Muscle of leg (tissue), 11 donors: ENCODE measurements around the gene LRP1B. TPM values are rescaled to one million over a fixed set of nuclear protein-coding genes. Genes with fewer than 3 reads are reported as not detected.

Source experiments
- DNase-seq: peaks from one replicate; pipeline ENCODE4 v3.0.0; 2013
- H3K27ac ChIP-seq: one replicate; pipeline ENCODE4 v1.5.1; 2013; ENCODE audit warnings: mild to moderate bottlenecking, low read length, control low read depth
- H3K27me3 ChIP-seq: one replicate; pipeline ENCODE4 v1.6.1; 2013; ENCODE audit warnings: low read length; ENCODE audit not compliant: control insufficient read depth, insufficient read depth
- H3K36me3 ChIP-seq: one replicate; pipeline ENCODE4 v1.6.1; 2013; ENCODE audit warnings: low read length; ENCODE audit not compliant: control insufficient read depth, insufficient read depth
- H3K4me1 ChIP-seq: one replicate; pipeline ENCODE4 v1.6.1; 2013; ENCODE audit warnings: low read length; ENCODE audit not compliant: control insufficient read depth, insufficient read depth
- H3K4me3 ChIP-seq: one replicate; pipeline ENCODE4 v1.5.1; 2013; ENCODE audit warnings: low read length, control low read depth
- H3K9me3 ChIP-seq: replicated peaks from 2 replicates; pipeline ENCODE4 v1.6.1; 2013; ENCODE audit warnings: low read depth, low read length; ENCODE audit not compliant: control insufficient read depth
- WGBS: methylation state at CpG from one replicate; pipeline ENCODE4 v1.1.5; 2013; ENCODE audit warnings: missing lambda C conversion rate; ENCODE audit not compliant: insufficient coverage; 5-methylcytosine and 5-hydroxymethylcytosine counted together
- polyA plus RNA-seq, 8 donors: library from polyadenylated mRNA; unstranded; fragments of 120-200 nt; gene quantifications; one replicate each; pipeline versions ENCODE4 v1.2.1 to v1.2.3, GENCODE V29; 2013; ENCODE audit warnings: inconsistent platforms in 1 of 8, low replicate concordance in 1 of 8; ENCODE audit not compliant: insufficient read length in 8 of 8, insufficient read depth in 1 of 8
- total RNA-seq: library from RNA; stranded (reverse); fragments of 120-200 nt; gene quantifications from one replicate; pipeline ENCODE4 v1.2.4, GENCODE V29; 2013

The LRP1B gene
- total and polyA plus RNA-seq, 9 donors: 0.84 to 2.3 (median 1.4) TPM

- Histone ChIP-seq H3K36me3 (no peaks in the 10 kb centered on the region), H3K27ac (no peak overlapping the region), H3K27me3 (no peaks in the 10 kb centered on the region), H3K4me1 (no peaks in the 10 kb centered on the region), H3K4me3 (no peak overlapping the region), H3K9me3 (no peaks in the 10 kb centered on the region)
- no CpG with 5 or more reads among the region's 4 CpGs for WGBS
- no peak for DNase-seq
These were observed 1622.1 kb downstream of the LRP1B start for GRCh38 chr2:140508756-140509155.

DNA sequence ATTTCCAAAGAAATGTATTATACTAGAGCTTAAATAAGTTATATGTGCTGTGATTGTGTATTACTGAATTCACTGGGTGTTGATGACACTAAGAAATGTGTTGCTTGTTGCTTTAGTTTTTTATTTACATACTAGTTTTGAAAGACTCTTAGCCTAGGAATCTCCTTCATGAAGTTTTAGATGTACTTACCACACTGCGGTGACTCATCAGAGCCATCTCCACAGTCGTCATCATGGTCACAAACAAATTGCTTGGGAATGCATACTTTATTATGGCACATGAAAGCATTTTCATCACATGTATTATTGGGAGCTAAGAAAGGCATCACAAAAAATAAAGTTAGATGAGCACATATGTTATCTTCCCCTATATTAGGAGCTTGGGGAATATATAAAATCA is 1624.2 kb downstream of the LRP1B start:
- no peak overlapping the region for H3K4me3 ChIP-seq
- no CpG with 5 or more reads among the region's 2 CpGs for WGBS
- no peaks in the 10 kb centered on the region for H3K4me1 ChIP-seq
- no peaks in the 10 kb centered on the region for H3K9me3 ChIP-seq
- no peaks in the 10 kb centered on the region for H3K36me3 ChIP-seq
- H3K27me3 ChIP-seq: no peaks in the 10 kb centered on the region
- H3K27ac ChIP-seq: no peak overlapping the region
- DNase-seq: no peak

DNA sequence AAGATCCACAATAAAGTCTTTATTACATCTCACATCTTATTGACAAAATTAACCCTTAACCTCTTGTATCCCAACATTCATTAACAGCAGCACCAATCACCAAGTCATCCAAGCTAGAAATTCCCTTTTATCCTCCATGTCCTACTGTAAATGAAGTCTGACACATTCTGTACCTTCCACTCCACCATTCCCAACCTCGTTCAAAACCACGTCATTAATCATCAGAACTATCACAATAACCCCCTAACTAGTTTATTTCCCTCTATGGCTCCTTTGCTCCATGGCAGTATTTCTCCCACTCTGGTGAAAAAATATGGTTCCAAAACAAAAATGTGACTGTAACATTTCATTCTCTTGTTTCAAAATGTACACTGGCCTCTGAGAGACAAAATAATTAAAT is 1626.2 kb downstream of the LRP1B start:
- Histone ChIP-seq H3K4me1 (no peaks in the 10 kb centered on the region), H3K27ac (no peak overlapping the region), H3K9me3 (no peaks in the 10 kb centered on the region), H3K36me3 (no peaks in the 10 kb centered on the region), H3K4me3 (no peak overlapping the region), H3K27me3 (no peaks in the 10 kb centered on the region)
- 77% methylated on average over 2 of the region's 2 CpGs for WGBS
- no peak for DNase-seq

DNA sequence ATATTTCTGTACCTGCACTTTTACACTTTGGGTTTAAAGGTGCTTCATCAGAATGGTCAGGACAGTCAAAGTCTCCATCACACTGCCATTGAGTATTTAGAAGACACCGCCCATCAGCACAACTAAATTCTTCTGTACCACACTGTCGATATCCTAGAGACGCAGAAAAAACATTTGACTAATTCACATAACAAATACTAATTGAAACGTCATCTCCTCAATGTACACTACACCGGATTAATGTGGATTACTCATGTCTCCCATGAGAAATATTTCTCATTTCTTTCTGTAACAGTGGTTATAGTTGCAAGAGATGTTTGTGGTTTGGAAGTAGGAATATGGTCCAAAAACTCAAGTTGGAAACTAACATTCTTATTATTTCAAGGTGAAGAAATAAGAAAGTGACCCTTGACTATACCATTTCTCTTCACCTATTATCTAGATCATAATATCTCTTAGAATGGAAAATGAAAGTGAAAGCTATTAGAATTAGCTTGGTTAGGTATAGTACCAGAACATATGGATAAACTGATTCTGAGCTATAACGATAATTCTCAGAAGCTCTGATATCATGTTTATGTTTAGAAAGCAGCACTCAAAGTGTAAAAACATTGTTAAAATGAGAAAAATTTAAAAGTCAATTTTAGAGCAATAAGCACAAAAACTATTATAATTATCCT is 1627.7 kb downstream of the LRP1B start:
- no peak overlapping the region for H3K4me3 ChIP-seq
- 100% methylated on average over 2 of the region's 6 CpGs for WGBS
- no peaks in the 10 kb centered on the region for H3K36me3 ChIP-seq
- no peaks in the 10 kb centered on the region for H3K27me3 ChIP-seq
- no peak overlapping the region for H3K27ac ChIP-seq
- DNase-seq: no peak
- H3K4me1 ChIP-seq: no peaks in the 10 kb centered on the region
- H3K9me3 ChIP-seq: no peaks in the 10 kb centered on the region

GRCh38 chr2:140498360-140498759 is 1632.5 kb downstream of the LRP1B start:
- Histone ChIP-seq H3K27ac (no peak overlapping the region), H3K27me3 (no peaks in the 10 kb centered on the region), H3K9me3 (no peaks in the 10 kb centered on the region), H3K36me3 (no peaks in the 10 kb centered on the region), H3K4me3 (no peak overlapping the region), H3K4me1 (no peaks in the 10 kb centered on the region)
- no CpG with 5 or more reads among the region's 4 CpGs for WGBS
- DNase-seq: peak; percentile 58

DNA sequence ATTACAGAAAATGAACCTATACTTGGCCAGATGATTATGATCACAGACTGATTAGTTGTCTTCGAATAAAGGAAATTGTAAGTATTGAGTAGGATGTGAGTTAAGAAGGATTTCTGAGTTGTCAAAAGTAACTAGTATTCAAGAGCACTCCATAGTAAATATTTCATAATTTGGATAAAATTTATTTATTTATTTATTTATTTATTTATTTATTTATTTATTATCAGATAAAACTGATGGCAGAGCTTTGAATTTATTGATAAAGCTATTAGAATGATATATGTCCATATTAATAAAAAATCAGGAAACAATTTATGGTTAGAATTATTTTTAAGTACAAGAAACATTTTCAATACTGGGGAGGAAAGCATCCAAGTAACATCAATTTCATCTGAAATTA is 1634.1 kb downstream of the LRP1B start:
- Histone ChIP-seq H3K4me1 (no peaks in the 10 kb centered on the region), H3K27me3 (no peaks in the 10 kb centered on the region), H3K36me3 (no peaks in the 10 kb centered on the region), H3K27ac (no peak overlapping the region), H3K4me3 (no peak overlapping the region), H3K9me3 (no peaks in the 10 kb centered on the region)
- WGBS: no CpG with 5 or more reads among the region's 1 CpG
- no peak for DNase-seq

GRCh38 chr2:140491876-140492275 is 1638.9 kb downstream of the LRP1B start:
- no peak overlapping the region for H3K4me3 ChIP-seq
- no peaks in the 10 kb centered on the region for H3K9me3 ChIP-seq
- 57% methylated on average over 1 of the region's 3 CpGs for WGBS
- no peaks in the 10 kb centered on the region for H3K4me1 ChIP-seq
- DNase-seq: peak; percentile 28
- no peaks in the 10 kb centered on the region for H3K36me3 ChIP-seq
- no peaks in the 10 kb centered on the region for H3K27me3 ChIP-seq
- no peak overlapping the region for H3K27ac ChIP-seq

GRCh38 chr2:140489193-140489592 is 1641.6 kb downstream of the LRP1B start:
- Histone ChIP-seq H3K36me3 (no peaks in the 10 kb centered on the region), H3K27ac (no peak overlapping the region), H3K4me1 (no peaks in the 10 kb centered on the region), H3K27me3 (no peaks in the 10 kb centered on the region), H3K9me3 (no peaks in the 10 kb centered on the region), H3K4me3 (no peak overlapping the region)
- DNase-seq: no peak
- no CpG with 5 or more reads among the region's 1 CpG for WGBS

DNA sequence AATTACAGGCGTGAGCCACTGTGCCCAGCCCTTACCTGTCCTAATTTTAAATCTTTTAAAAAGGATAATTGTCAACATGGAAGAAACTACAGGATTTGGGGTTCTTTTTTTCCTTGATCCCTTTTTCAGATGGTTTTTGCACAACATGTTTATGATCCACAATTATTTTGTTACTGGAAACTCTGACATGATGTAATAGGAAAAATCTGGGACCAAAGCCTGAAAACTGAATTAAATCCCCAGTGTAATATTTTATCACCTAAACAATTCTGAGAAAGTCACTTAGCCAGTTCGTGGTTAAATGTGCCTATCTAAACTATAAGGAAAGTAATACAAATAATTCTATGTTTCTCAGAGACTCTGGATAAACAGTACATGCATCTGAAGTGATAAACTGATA is 1649.7 kb downstream of the LRP1B start:
- Histone ChIP-seq H3K27ac (no peak overlapping the region), H3K4me1 (no peaks in the 10 kb centered on the region), H3K36me3 (no peaks in the 10 kb centered on the region), H3K4me3 (no peak overlapping the region), H3K27me3 (no peaks in the 10 kb centered on the region), H3K9me3 (no peaks in the 10 kb centered on the region)
- WGBS: no CpG with 5 or more reads among the region's 2 CpGs
- peak; percentile 57 for DNase-seq

- WGBS: no CpG with 5 or more reads among the region's 1 CpG
- no peak for DNase-seq
- no peaks in the 10 kb centered on the region for H3K27me3 ChIP-seq
These were observed 1657.0 kb downstream of the LRP1B start for GRCh38 chr2:140473851-140474250.

DNA sequence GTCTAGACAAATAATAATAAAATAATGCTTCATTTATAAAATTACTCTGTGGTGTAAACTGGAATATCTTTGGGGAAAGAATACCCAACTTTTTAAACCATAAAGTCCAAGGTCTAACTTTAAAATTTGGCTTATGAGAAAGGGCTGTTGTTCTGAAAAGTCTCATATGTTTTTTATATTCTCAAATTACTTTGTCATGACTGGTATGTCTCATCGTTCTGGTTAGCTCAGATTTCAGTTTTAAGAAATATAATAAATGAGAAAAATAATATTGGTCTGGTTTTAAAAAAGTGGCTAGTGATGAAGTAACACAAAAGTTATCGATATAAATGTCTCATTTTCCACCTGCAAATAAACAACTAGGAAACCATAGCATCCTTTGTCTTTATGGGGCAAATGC is 1658.1 kb downstream of the LRP1B start:
- DNase-seq: no peak
- H3K4me3 ChIP-seq: no peak overlapping the region
- no peaks in the 10 kb centered on the region for H3K27me3 ChIP-seq
- no peak overlapping the region for H3K27ac ChIP-seq
- no peaks in the 10 kb centered on the region for H3K4me1 ChIP-seq
- H3K36me3 ChIP-seq: no peaks in the 10 kb centered on the region
- no CpG with 5 or more reads among the region's 2 CpGs for WGBS
- H3K9me3 ChIP-seq: no peaks in the 10 kb centered on the region

More at GRCh38 chr2:140473851-140474250, 1657.0 kb downstream of the LRP1B start:
- H3K27ac ChIP-seq: no peak overlapping the region
- no peaks in the 10 kb centered on the region for H3K36me3 ChIP-seq
- no peak overlapping the region for H3K4me3 ChIP-seq
- H3K4me1 ChIP-seq: no peaks in the 10 kb centered on the region
- H3K9me3 ChIP-seq: no peaks in the 10 kb centered on the region
